NCI-H526 treated with DMSO at 0.1 percent for 48 hours (cell line): ENCODE results near the gene SPESP1.

Source experiments
- DNase-seq: peaks from one replicate; lab custom pipeline; 2025; lab: John Stamatoyannopoulos, UW

Gene SPESP1

GRCh38 chr15:68991723-68992122 lies 61.4 kb downstream of the SPESP1 start:
- DNase-seq: peak; percentile 9

- DNase-seq: no peak
Observed at GRCh38 chr15:68992696-68993095, 62.4 kb downstream of the SPESP1 start.

GRCh38 chr15:68993276-68993675 lies 63.0 kb downstream of the SPESP1 start:
- DNase-seq: no peak

GRCh38 chr15:68994149-68994548 lies 63.8 kb downstream of the SPESP1 start:
- no peak for DNase-seq

- DNase-seq: no peak
Observed at GRCh38 chr15:68994981-68995761, 64.8 kb downstream of the SPESP1 start.
